Fibroblast of skin of back (primary cell): Measurements from ENCODE around the gene TSSC4.
A peak's percentile ranks its signal among the peaks of the same experiment; 100 is the strongest.

Experiments
- DNase-seq: peaks from one replicate; pipeline ENCODE4 v3.0.0-alpha.2; 2013

TSSC4 gene

DNA sequence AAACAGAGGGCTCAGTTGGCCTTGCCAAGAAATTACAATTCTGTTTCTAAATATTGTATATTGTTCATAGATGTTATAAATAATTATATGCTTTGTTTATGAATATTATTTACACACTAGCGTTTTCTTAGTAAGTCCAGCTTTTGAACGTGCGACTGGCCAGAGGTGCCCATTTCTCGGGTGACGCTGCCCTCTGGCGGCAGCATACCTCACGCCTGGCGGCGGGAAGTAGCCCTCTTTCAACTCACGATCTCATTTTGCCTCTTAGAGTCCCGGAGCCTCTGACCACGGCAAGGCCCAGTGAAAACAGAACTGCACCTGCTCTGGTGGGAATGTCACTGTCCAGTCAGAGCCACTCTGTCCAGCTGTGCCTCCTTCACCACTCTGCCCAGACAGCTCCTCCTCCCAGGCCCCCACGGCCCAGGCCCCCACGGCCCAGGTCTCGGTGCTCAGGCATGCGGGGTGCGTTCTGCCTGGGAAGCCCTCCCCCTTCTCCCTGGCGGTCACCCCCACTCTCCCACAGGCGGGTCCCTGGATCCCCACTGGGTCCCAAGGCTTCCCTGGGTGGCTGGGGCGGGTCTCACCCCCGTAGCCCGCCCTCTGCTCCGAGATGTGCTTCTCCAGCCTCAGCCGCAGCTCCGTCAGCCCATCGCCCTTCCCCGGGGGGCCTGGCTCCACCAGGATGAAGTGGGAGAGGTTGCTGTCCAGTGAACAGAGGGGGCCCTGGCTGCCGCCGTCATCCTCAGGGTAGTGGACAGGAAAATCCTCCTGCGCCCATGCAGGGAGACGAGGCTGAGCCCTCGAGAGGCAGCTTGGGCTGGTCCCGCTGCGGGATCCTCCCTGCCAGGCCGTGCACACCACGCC lies 19.3 kb downstream of the TSSC4 start:
- DNase-seq = peak; percentile 55

DNA sequence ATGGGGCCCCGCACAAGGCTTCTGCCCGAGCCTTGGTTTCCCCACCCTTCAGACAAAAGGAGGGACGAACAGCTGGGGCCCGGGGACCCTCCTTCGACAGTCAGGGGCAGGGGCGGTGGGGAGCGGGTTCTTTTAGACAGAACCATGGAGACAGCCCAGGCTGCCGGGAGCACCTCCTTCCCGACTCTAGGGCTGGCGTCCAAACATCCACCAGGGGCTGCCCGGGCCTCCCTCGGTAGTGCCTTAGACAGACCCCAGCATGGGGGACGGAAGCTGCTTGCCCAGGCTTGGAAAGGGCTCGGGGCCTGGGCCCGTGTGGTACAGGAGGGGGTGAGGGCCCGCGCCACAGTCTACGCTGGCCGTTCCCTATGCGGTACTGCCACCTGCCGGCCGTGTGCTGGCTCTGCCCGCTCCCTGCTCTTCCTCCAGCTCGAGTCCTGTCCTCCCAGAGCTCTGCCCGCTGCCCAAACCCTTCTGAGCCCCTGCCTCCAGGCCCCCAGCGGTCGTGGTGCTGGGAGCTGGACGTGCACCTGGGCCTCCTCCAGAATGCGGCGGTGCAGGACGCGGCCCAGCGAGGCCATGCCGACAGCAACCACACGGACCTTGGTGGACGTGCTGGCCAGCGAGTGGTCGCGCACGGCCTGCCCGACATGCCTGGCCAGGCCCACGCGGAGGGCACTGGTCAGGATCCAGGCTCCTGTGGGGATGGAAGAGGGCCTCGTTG lies 20.1 kb downstream of the TSSC4 start:
- DNase-seq = peak; percentile 56

DNA sequence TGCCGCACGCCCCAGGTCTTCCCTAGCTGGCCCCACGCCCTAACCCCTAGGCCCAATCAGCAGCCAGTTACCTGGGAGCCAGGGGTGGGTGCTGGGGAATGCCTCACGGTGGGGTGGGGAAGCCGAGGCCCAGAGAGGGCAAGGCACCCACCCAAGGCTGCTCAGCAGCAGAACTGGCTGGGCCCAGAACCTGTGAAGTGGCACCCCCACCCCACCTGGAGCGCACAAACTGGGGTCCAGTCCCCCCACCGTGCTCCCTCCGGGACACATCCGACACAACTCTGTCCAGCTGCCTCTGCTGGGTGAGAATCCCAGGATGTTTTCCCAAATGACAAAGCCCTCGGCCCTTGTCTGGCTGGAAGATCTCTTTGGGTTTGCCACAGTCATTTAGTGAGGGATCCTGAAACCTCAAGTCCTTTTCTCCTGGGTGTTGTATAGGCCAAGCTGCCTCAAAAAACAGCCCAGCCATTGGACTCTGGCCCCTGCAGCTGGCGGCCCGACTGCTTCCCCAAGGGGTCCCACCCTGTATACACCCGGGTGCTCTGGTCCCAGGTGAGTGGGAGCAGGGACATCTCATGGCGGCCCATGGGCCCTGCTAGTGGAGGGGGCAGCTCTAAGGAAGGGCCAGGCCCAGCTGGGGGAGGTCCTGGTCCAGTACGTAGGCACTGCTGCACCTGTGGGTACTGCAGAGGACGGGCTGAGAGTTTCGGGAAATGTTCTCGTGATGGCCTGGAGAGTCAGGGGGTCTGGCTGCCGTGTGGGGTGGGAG lies 20.9 kb downstream of the TSSC4 start:
- DNase-seq = no peak

DNA sequence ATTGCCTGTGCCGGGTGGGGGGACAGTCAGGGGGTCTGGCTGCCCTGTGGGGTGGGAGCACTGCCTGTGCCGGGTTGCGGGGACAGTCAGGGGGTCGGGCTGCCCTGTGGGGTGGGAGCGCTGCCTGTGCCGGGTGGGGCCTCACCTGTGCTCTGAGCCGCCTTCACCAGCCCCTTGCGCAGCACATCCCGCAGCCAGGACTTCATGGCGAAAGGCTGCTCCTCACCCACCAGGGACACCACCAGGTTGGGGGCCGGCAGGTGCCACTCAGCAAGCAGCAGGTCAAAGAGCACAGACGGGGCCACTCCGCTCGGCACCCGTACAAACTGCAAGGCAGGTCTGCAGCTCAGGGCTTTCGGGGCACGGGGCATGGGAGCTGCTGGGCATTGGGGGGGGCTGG lies 21.4 kb downstream of the TSSC4 start:
- DNase-seq = no peak

DNA sequence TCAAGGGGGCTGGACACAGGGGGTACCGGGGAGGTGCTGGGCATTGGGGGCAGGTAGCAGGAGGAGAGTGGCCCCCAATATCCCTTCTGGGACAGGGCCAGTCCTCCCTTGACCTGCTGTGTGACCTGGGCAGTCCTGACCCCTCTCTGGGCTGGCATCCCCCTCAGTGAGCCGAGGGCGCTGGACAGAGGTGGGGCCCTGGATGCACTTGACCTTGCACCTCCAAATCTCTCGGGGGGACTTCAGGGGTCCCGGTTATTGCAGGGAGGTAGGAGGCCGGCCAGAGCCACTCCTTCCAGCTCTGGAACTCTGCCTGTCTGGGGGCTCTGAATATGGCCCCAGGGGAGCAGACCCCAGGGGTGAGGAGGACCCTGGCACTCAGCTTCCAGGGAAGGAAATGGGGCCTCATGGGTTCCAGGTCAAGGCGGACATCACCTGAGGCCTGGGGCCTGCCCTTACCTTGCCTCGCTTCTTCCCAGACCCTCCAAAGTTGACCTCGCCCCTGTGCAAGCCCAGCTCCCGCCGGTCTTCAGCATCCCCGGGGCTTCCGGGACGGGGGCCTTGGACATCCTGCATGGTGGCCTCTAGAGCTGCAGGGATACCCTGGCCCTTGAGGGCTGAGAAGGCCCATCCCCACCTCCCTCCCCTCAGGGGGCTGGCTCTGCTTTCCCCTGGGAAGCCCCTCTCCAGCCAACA lies 22.1 kb downstream of the TSSC4 start:
- no peak for DNase-seq

DNA sequence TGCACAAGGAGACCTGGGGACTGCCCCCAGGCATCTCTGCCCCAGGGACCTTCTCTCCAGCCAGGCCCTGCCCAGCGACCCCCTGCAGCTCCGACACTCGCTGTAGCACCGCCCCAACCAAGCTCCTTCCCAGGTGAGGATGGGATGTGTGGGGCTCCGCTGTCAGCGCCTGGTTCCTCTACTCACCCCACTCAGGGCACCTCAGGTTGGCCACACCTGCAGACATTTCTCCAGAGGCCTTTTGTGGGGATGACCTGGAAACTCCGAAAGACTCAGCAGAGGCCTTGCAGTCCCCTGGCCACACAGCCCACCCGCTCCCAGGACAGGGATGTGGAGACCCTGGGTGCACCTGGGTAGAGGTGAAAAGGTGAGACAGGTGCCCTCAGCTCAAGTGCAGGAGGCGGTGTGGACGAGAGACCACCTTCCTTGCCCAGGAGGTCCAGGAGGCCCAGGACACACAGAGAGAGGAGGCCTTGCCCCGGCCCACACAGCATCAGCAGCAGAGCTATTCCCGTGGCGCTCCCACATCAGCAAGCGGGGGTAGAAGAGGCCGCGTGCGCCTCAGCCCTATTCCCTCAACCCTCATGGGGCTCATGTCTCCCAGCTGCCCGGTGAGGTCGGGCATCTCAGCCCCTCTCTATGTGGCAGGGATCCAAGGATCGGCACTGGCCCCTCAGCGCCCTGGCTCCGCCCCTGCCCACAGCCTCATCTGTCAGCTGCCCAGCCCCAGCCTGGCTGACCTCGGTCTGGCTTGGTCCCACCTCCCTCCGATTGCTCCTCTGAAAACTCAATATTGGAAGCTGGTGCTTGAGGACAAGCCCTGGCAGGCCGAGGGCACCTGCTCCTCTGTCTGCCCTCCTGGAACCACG lies 22.8 kb downstream of the TSSC4 start:
- DNase-seq = no peak

DNA sequence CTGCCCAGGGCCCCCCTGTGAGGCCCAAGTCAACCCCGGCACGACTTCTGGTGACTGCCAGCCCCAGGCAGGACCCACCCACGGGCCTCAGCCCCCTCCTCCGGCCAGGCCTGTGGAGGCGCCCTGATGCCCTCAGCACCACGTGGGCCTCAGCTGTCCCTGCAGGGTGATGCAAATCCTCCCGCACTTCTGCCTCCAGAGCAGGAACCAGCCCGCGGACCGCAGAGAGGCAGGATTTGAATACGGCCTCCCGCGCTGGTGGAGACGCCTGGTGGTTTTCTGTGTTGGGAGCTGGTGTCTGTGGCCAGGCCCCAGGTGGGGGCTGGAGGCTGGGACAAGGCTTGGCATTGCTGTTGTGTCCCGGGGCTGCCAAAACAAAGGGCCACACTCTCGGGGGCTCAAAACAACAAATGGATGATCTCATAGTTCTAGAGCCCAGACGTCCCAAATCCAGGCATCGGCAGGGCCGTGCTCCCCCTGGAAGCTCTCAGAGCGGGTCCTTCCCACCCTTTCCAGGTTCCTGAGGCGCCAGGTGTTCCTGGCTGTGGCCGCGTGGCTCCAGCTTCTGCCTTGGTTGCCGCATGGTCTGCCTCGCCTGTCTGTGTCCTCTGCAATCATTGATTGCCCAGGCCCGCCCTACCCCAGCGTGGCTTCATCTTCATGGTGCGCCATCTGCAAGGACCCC lies 24.4 kb downstream of the TSSC4 start:
- no peak for DNase-seq

DNA sequence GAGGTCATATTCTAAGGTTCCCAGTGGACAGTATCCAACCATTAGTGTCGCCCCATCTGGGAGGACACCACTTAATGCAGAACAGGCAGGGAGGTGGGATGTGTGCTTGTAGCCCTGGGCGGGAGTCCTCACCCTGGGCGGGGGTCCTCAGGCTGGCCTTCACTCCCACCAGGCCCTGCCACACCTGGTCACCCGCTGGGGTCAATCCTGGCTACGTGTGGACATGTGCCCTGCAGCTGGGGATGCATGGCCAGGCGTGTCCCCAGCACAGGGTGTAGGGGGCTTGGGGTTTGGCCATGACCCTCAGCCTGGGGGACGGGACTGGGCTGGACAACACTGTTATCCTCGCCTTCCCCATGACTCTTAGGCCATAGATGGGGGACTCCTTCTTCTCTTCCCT lies 25.0 kb downstream of the TSSC4 start:
- no peak for DNase-seq

DNA sequence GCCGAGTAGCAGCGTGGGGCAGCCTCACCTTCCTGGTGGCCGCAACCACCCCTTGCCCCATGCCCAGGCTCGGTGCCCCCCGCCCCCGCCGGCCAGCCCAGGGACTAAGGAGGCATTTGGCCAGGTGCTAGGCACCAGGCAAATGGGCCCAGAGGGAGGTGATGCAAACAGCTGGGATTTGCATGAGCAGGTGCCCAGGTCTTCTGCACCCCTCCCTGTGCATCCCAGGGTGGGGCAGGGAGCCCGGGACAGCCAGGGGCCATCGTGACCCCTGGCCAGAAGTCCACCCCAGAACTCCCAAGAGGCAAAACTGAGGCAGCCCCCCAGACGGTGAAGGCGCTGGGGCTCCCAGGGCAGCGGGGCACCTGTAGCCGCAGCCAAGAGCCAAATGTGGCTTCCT lies 25.7 kb downstream of the TSSC4 start:
- DNase-seq = no peak

DNA sequence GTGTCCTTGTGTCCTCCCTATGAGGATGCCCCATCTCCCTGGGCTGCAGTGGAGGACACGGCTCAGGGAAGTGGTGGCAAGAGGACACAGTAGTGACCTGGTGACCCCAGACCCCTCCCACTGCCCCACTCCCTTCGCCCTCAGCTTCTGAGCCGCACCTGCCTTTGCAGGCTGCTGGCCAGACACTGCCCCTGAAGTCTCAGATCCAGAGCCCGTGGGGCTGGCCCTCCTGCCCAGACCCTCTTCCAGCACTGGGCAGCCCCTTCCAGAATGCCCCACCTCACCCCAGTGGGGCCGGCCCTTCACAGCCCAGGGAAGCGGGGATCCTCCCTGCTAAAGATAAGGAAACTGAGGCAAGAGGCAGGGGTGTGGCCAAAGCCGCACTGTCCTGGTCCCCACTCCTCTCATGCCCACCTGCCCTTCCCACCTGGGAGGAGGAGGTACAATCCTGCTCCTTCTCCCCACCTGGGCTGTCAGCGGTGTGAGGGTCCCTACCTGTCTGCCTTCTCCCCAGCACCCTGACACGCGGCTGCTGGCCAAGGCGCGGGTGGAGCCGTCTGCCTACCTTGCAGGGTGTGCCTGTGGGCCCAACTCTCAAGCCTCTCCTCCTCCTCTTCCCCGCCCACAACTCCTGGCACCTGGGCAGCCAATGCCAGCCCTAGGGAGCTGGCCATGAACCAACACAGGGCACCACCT lies 26.4 kb downstream of the TSSC4 start:
- DNase-seq = no peak

DNA sequence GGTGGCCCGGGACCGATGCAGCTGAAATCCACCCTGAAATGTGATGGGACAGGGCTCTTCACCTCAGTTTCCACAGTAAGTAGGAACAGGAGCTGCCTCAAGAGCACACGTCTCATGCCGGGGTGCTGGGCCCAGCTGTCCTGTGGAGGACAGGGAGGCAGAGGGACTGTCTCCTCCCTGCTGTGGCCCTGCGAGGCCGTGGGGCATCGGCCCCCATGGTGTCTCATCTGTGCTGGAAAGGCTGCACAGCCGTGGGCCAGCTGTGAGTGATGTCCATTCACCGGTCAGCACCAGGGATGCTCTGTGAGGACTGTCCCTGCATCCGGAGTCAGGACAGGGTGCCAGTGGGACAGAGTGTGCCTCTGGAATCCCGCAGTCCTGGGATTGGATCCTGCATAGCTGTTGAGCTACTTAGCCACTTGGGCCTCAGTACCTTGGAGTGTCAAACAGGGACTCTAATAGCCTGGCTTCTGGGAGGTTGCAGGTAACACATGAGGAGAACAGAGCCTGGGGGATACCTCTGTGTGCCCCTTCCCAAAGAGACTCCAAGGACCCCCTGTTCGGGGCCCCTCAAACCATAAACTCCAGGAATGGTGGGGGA lies 27.3 kb downstream of the TSSC4 start:
- no peak for DNase-seq

DNA sequence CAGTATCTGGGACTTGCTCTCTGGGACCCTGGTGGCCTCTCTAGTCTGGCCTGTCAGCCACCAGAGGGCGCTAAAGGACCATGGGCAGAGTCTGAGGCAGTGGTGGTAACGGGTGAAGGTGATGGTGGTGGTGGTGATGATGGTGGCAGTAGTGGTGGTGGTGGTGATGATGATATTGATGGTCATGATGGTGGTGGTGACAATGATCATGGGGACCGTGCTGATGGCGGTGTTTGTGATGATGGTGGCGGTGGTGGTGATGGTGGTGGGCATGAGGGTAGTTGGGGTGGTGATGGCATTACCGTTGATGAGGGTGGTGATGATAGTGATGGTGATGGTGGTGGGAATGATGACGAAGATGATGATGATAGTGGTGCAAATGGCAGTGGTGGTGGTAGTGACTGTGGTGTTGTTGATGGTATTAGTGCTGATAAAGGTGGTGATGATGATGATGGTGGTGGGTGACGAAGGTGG lies 27.8 kb downstream of the TSSC4 start:
- peak; percentile 41 for DNase-seq

DNA sequence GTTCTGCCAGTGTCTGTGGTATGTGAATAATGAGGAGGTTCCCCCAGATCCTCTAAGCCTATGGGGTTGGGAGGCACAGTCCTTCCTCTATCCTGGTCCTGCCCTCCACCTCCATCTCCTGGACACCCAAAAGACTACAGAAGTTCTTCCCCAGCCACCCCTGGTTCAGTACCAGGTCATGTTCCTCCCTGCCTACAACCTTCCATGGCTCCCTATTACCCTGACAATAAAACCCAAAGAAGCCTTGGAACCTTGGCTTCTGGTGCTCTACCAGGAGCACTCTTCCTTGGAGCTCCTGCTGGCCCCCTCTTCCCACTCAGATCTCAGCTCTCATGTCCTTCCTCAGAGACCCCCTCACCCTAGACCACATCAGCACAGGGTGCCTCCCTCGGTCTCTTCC lies 30.8 kb downstream of the TSSC4 start:
- no peak for DNase-seq

DNA sequence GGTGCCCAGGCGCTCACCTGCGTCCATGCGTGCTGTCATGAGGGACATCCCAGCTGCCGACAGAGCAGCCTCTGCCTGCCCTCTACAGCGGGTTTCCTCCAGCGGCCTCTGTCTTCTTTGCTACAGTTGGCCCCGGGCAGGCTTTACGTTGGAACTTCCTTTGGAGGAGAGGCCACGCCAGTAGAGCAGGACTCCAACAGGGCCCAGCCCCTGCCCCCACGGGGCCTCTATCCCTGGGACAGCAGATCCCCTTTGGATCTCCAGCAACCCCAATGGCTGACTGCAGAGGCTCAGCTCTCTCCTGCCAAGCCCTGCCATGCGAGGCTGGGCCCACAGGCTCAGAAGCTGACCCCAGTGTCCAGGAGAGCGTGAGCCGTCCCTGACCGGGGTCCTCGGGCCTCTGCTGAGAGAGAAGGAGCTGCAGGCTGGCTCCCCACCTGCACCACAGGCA lies 31.6 kb downstream of the TSSC4 start:
- no peak for DNase-seq

DNA sequence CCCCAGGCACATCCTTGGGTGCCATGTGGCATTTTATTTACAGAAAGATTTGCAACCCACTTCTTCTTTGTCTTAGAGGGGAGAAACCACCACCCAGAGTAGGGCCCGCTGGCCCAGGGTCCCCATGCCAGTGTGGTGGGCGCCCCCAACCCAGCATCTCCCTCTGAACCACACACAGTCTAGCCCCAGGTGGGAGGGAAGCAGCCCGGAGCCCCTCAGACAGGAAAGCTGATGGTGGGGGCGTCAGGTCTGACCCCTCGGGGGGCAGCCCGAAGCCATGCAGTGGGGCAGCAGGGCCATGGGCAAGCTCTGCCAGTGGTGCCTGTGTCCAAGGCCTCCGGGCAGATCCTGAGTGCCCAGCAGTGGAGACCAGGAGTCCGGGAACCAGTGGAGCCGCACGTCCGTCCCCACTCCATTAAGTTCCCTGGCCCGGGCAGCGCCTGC lies 32.1 kb downstream of the TSSC4 start:
- no peak for DNase-seq

DNA sequence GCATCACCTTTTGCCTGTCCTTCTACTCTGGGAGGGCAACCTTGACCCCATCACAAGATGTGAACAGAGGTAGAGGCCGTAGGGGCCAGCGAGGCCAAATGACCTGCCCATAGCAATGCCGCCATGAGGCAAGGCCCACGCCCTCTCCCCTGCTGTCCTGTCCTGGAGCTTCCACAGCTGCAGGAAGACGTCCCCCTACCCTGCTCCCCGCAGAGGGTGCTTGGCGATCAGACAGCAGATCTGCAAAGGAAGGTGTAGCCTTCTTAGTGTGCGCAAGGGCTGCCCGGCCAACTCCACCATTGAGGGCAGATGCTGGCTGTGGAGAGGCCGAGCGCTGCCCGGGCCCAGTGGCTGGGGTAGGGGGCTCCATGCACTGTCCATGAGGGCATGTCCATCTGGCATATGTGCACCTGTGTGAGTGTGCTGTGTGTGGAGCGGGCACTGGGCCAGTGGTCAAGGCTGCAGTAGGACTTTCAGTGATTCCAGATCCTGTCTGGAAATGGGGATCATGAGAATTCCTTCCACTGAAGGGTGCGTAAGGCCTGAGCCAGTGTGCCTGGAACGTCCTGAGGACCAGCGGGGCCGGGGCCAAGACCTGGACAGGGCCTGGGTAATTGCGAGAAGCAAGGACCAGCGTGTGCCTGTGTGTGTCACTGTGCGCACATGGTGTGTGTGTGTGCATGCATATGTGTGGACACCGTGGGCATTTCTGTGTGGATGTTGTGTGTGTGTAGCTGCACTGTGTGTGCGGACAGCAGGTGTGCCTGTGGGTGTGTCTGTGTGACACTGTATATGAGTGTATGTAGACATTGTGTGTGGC lies 32.8 kb downstream of the TSSC4 start:
- DNase-seq = no peak

DNA sequence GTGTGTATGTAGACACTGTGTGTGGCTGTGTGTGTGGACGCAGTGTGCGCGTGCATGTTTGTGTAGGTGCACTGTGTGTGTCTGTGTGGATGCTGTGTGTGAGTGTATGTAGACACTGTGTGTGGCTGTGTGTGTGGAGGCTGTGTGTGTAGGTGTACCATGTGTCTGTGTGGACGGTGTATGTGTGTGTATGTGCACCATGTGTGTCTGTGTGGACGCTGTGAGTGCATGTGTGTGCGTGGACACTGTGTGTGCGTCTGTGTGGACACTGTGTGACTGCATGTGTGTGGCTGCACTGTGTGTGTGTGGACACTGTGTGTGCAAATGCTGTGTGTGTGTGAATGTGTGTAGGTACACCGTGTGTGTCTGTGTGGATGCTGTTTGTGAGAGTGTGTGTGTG lies 33.5 kb downstream of the TSSC4 start:
- DNase-seq = no peak

DNA sequence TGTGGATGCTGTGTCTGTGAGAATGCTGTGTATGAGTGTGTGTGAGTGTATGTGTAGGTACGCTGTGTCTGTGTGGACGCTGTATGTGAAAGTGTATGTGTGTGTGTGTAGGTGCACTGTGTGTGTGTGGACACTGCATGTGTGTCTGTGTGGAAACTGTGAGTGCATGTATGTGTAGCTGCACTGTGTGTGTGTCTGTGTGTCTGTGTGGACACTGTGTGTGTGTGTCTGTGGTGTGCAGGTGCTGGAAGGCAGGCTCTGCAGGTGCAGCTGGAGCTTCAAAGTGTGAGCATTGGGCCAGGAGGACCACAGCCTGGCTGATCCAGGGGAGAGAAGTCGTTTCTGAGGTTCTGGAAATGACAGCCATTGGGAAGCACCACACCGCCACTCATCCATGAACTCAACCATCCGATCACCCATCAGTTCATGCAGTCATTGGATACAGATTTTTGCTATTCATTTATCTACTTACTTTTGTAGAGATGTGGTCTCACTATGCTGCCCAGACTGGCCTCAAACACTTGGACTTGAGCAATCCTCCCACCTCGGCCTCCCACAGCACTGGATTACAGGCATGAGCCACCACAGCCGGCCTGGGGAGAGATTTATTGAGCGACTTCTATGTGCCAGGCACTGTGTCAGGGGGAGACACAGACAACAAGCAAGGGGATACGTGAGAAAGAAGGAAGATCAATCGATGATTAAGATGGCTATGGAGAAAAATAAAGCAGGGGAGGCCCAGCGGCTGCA lies 34.1 kb downstream of the TSSC4 start:
- DNase-seq = no peak
